HepG2 (cell line): ENCODE data around the gene CDK2AP2. TPM values are rescaled to one million over a fixed set of nuclear protein-coding genes. Genes with fewer than 3 reads are reported as not detected.

Experiments used
- ATAC-seq: fragments of 200-7000 bp; cut with Tn5 transposase; 3 replicates; pipeline ENCODE4 v1.9.1; 2020; ENCODE audit warnings: mild to moderate bottlenecking, moderate library complexity
- BruUV-seq: library from RNA; stranded (reverse); fragments of 400-500 nt; replicated peaks from 2 replicates; lab custom pipeline; 2021; lab: Mats Ljungman, UMichigan
- CTCF ChIA-PET: fragments of 300-600 bp; formaldehyde crosslinking; extraction: SDS; loops from one replicate; lab custom pipeline; 2021; ENCODE audit warnings: low total read pairs, inconsistent platforms, low intra/inter-chr PET ratio; lab: Yijun Ruan, JAX
- POLR2A ChIA-PET: fragments of 350-600 bp; sonication (Branson Sonifier 250); formaldehyde crosslinking; loops from one replicate; lab custom pipeline; 2020; ENCODE audit warnings: antibody characterized with exemption, inconsistent platforms; lab: Yijun Ruan, JAX
- DNase-seq: peaks from one replicate; pipeline ENCODE4 v3.0.0-alpha.2; 2015; ENCODE audit warnings: low spot score
- FAIRE-seq: peaks from 3 replicates; lab custom pipeline; 2011; peaks lifted over from hg19 to GRCh38; lab: Jason Lieb, UNC
- H2AFZ ChIP-seq: one replicate; pipeline ENCODE4 v1.6.1; 2011; ENCODE audit warnings: low read length, inconsistent platforms
- H3K27ac ChIP-seq: fragments of 300-600 bp; 3 replicates; pipeline ENCODE4 v1.8.0; 2011; ENCODE audit warnings: mixed run types, mild to moderate bottlenecking, mixed read lengths, low read length, inconsistent platforms; ENCODE audit not compliant: insufficient read depth; ENCODE audit errors: extremely low read length
- H3K27me3 ChIP-seq, 2 experiments: fragments of 200-600 bp in 1 of 2; 2 replicates in 1 of 2; 3 replicates in 1 of 2; pipeline versions ENCODE4 v1.6.0 to v1.8.0; 2011; ENCODE audit warnings: low read length in 2 of 2, mild to moderate bottlenecking in 2 of 2, moderate library complexity in 2 of 2, inconsistent platforms in 1 of 2; ENCODE audit not compliant: insufficient read depth in 2 of 2, control insufficient read depth in 1 of 2
- H3K36me3 ChIP-seq, 2 experiments: fragments of 200-600 bp in 1 of 2; replicated peaks in 1 of 2; 2 replicates in 1 of 2; 3 replicates in 1 of 2; pipeline versions ENCODE4 v1.5.1 to v1.8.0; 2011; ENCODE audit warnings: low read length in 2 of 2, inconsistent platforms in 1 of 2; ENCODE audit not compliant: insufficient read depth in 2 of 2, control insufficient read depth in 1 of 2
- H3K4me1 ChIP-seq: 2 replicates; pipeline ENCODE4 v1.5.1; 2012; ENCODE audit warnings: low read length, inconsistent platforms; ENCODE audit not compliant: insufficient read depth
- H3K4me2 ChIP-seq: 2 replicates; pipeline ENCODE4 v1.6.0; 2011; ENCODE audit warnings: low read depth, low read length, inconsistent platforms
- H3K4me3 ChIP-seq, 3 experiments: fragments of 200-600 bp in 1 of 3; sonication (generic), shearing (Covaris generic) in 1 of 3; replicated peaks in 1 of 3; 2 replicates each; pipeline ENCODE4 v1.5.1; 2011 to 2016; ENCODE audit warnings: low read length in 3 of 3, inconsistent platforms in 2 of 3, low read depth in 2 of 3, mild to moderate bottlenecking in 2 of 3, control low read depth in 1 of 3, mixed read lengths in 1 of 3; ENCODE audit not compliant: insufficient read depth in 1 of 3
- H3K79me2 ChIP-seq: one replicate; pipeline ENCODE4 v1.6.1; 2011; ENCODE audit warnings: low read length, inconsistent platforms; ENCODE audit not compliant: insufficient read depth
- H3K9ac ChIP-seq: 2 replicates; pipeline ENCODE4 v1.6.0; 2011; ENCODE audit warnings: mild to moderate bottlenecking, low read depth, low read length, inconsistent platforms; ENCODE audit not compliant: insufficient read depth
- H3K9me3 ChIP-seq: 2 replicates; pipeline ENCODE4 v1.5.1; 2012; ENCODE audit warnings: mild to moderate bottlenecking, low read length
- H4K20me1 ChIP-seq: 2 replicates; pipeline ENCODE4 v1.6.0; 2011; ENCODE audit warnings: inconsistent platforms, mild to moderate bottlenecking, low read length, moderate library complexity; ENCODE audit not compliant: insufficient read depth
- ATF1 ChIP-seq: IDR thresholded peaks from 2 replicates; pipeline ENCODE4 v1.6.1; 2016; ENCODE audit warnings: mild to moderate bottlenecking, control low read depth
- CENPT ChIP-seq: sonication (generic); formaldehyde crosslinking; IDR thresholded peaks from 2 replicates; pipeline ENCODE4 v1.8.0; 2022; ENCODE audit warnings: low read depth, mild to moderate bottlenecking, moderate library complexity, missing genetic modification reagents
- ELF4 ChIP-seq: sonication (generic); formaldehyde crosslinking; IDR thresholded peaks from 2 replicates; pipeline ENCODE4 v1.5.0; 2020; ENCODE audit warnings: missing genetic modification reagents, mild to moderate bottlenecking, moderate library complexity, borderline replicate concordance
- KMT2A ChIP-seq: sonication (generic); formaldehyde crosslinking; IDR thresholded peaks from 2 replicates; pipeline ENCODE4 v1.4.0; 2020; ENCODE audit warnings: missing genetic modification reagents
- MLX ChIP-seq: IDR thresholded peaks from 2 replicates; pipeline ENCODE4 v1.6.1; 2016
- PHF8 ChIP-seq: sonication (generic); formaldehyde crosslinking; IDR thresholded peaks from 2 replicates; pipeline ENCODE4 v1.5.0; 2020; ENCODE audit warnings: missing genetic modification reagents
- RCOR2 ChIP-seq: IDR thresholded peaks from 2 replicates; pipeline ENCODE4 v1.6.1; 2016; ENCODE audit warnings: missing biosample characterization, missing genetic modification reagents
- THRA ChIP-seq: sonication (generic); formaldehyde crosslinking; IDR thresholded peaks from 2 replicates; pipeline ENCODE4 v1.4.0; 2020; ENCODE audit warnings: missing genetic modification reagents, borderline replicate concordance
- TP53 ChIP-seq: sonication (generic); formaldehyde crosslinking; conservative IDR thresholded peaks from 2 replicates; pipeline ENCODE4 v1.4.0; 2020; ENCODE audit warnings: missing genetic modification reagents
- ZNF253 ChIP-seq: sonication (generic); formaldehyde crosslinking; IDR thresholded peaks from 2 replicates; pipeline ENCODE4 v1.8.0; 2022; ENCODE audit warnings: mild to moderate bottlenecking, missing genetic modification reagents, borderline replicate concordance
- ZNF274 ChIP-seq: sonication (generic); formaldehyde crosslinking; IDR thresholded peaks from 2 replicates; pipeline ENCODE4 v1.5.1; 2020; ENCODE audit warnings: mild to moderate bottlenecking, missing genetic modification reagents
- ZNF280D ChIP-seq: sonication (generic); formaldehyde crosslinking; IDR thresholded peaks from 2 replicates; pipeline ENCODE4 v1.5.1; 2020; ENCODE audit warnings: mild to moderate bottlenecking, missing genetic modification reagents
- ZSCAN25 ChIP-seq: sonication (generic); formaldehyde crosslinking; IDR thresholded peaks from 2 replicates; pipeline ENCODE4 v1.8.0; 2022; ENCODE audit warnings: mild to moderate bottlenecking, missing genetic modification reagents
- ZSCAN30 ChIP-seq: sonication (generic); formaldehyde crosslinking; IDR thresholded peaks from 2 replicates; pipeline ENCODE4 v1.5.0; 2020; ENCODE audit warnings: mild to moderate bottlenecking, missing genetic modification reagents
- WGBS: methylation state at CpG from one replicate; pipeline ENCODE4 v1.1.6; 2017; ENCODE audit warnings: low lambda C conversion rate; 5-methylcytosine and 5-hydroxymethylcytosine counted together
- in situ Hi-C: cut with HindIII; loops from 2 replicates; pipeline ENCODE4 v1.10.0; 2017; ENCODE audit warnings: low pct_unique_long_range_greater_than_20kb; ENCODE audit not compliant: extremely low pct_ligation_motif_present
- intact Hi-C: fragments of 100-400 bp; cut with micrococcal nuclease; formaldehyde crosslinking; loops from one replicate; pipeline ENCODE4 v1.10.0; 2022; ENCODE audit not compliant: unreplicated experiment
- polyA plus RNA-seq, 8 experiments: library from polyadenylated mRNA; depleted of rRNA in 3 of 8; stranded (reverse) in 7 of 8; unstranded in 1 of 8; fragments of >200 nt; fragmentation: Illumina TruSeq in 4 of 8; extraction: Trizol in 4 of 8; gene quantifications; 2 replicates each; pipeline versions ENCODE4 v1.2.1 to v1.2.3, GENCODE V29; 2011 to 2016; ENCODE audit warnings: low read depth in 4 of 8, missing spikeins in 1 of 8, mixed read lengths in 1 of 8; ENCODE audit not compliant: insufficient read depth in 1 of 8
- total RNA-seq, 5 experiments: library from RNA; depleted of rRNA; stranded (reverse); fragments of >200 nt; fragmentation: Illumina TruSeq; extraction: Trizol; gene quantifications; 2 replicates each; pipeline ENCODE4 v1.2.3, GENCODE V29; 2016; ENCODE audit warnings: low read depth in 1 of 5

Gene CDK2AP2
- total and polyA plus RNA-seq, 2 of the 13 experiments (the other 11 are each of a cell fraction or from before 2014, with no cell fraction given), result 15.0 to 23.2 TPM

- ATAC-seq (peak; percentile 17), FAIRE-seq (no peak), DNase-seq (peak; percentile 91)
- Histone ChIP-seq H3K4me2 (peak overlapping the region; percentile 95), H3K9ac (peak overlapping the region; percentile 94), H3K27ac (peak overlapping the region; percentile 96), H3K27me3 (no peaks in the 10 kb centered on the region), H2AFZ (no peak overlapping the region), H3K4me1 (peaks cover 54% of the 10 kb centered on the region), H4K20me1 (no peaks in the 10 kb centered on the region), H3K4me3 (peak overlapping the region; percentile 74 to 98 (median 91)), H3K36me3 (no peaks in the 10 kb centered on the region), H3K79me2 (peaks cover 10% of the 10 kb centered on the region), H3K9me3 (no peaks in the 10 kb centered on the region)
- ChIA-PET CTCF (interaction anchor here (0.6 kb wide), 1 partner anchor 98 kb away, joined by 3 read pairs; the partner anchor contains the start of gene NDUFV1), POLR2A (interaction anchor here (0.8 kb wide), 1 partner anchor 116 kb away, joined by 3 read pairs; the partner anchor contains the start of gene RAD9A)
- no TSS peak for BruUV-seq
- 0% methylated on average over 3 of the region's 57 CpGs for WGBS
- in situ Hi-C loops, result loop anchor here (5.0 kb wide), 1 partner anchor 106 kb away; the partner anchor contains the start of genes PPP1CA and TBC1D10C
- intact Hi-C loops, result no loop called here
- TF ChIP-seq THRA (CRISPR knock-in tag) (no peak), CENPT (no peak), KMT2A (CRISPR knock-in tag) (no peak), ZSCAN30 (CRISPR knock-in tag) (no peak), TP53 (CRISPR knock-in tag) (0 out of 2 replicates have a peak, but pooled peaks have one; percentile 38), ZNF280D (CRISPR knock-in tag) (0 out of 2 replicates have a peak, but pooled peaks have one; percentile 10), ATF1 (CRISPR knock-in tag) (peak; percentile 91), ZNF253 (CRISPR knock-in tag) (no peak), RCOR2 (CRISPR knock-in tag) (no peak), ZNF274 (CRISPR knock-in tag) (0 out of 2 replicates have a peak, but pooled peaks have one; percentile 31), ZSCAN25 (CRISPR knock-in tag) (no peak), PHF8 (CRISPR knock-in tag) (peak; percentile 73), ELF4 (CRISPR knock-in tag) (peak; percentile 37; the same call in 1 of the 2 replicates), MLX (no peak)
Observed at GRCh38 chr11:67508486-67509121, 642 bp upstream of the CDK2AP2 start.
